ENCODE results near the gene GHRL.

Gene GHRL

DNA sequence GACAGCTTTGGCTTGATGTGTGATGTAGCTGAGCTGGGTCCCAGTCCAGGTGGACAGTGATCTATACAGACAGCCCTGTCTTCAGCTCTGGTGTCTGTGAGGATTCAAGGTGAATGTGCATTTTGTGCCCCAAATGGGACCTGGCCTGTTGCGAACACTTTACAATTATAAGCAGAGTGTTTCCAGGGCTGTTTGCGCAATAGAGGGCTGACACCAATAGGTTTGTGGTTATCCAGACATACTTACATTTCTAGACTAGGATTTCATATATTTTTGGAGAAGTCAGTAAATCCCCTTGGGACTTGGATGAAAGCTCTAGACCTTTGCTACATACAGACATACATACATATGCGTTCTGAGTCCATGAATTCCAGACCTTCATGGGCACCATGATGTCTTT, 48.7 kb downstream of the GHRL start:
- no peak for DNase-seq (ENCODE audit: low spot score)

DNA sequence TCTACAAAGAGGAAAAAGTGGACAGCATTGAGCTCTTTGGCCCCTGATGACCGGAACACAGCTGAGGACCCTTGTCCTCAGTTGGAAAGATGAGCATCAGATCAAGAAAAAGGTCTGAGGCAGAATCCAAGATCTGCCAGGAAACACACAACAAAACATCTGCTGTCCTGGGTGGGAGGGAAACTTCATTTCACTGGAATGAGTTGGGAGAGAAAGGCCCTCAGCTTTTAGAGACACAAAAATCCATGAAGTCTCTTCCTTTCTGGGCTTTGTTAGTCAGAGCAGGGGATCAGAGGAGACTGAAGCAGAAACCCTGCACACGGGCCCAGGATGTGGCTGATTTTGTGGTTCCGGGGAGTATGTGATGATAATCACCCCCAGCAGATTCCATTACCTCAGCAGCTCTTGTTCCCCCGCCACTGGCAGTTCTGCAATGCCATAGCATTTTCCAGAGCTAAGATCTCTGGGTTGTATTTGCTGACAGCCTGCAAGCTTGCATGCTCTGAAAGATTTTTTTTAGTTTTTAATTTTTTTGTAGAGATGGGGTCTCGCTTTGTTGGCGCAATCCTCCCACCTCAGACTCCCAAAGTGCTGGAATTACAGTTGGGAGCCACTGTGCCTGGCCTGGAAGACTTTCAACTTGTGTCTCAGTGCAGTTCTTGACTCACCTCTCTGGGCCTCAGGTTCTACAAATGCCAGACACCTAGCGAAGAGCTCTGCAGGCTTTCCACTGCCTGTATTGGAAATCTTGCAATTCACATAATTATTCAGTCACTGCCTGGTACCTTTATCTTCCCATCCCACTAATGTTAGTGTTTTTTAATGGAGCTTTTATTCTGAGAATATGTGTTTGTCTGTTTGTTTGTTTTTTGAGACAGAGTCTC, 50.3 kb downstream of the GHRL start:
- DNase-seq (ENCODE audit: low spot score): no peak

DNA sequence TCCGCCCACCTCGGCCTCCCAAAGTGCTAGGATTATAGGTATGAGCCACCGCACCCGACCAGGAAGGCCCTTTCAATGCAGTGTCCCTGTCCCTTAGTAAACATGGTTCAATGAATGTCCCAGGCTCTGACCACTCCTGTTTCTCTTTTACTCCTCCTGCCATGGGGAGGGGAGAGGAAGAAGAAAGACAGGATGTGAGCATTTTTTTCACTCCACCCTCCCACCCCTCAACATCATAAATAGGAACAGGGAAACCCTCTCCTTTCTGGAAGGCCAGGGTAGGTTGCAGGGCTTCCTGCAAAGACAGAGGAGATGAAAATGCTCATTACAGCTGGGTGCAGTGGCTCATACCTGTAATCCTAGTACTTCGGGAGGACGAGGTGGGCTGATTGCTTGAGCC, 51.9 kb downstream of the GHRL start:
- DNase-seq (ENCODE audit: low spot score): no peak

DNA sequence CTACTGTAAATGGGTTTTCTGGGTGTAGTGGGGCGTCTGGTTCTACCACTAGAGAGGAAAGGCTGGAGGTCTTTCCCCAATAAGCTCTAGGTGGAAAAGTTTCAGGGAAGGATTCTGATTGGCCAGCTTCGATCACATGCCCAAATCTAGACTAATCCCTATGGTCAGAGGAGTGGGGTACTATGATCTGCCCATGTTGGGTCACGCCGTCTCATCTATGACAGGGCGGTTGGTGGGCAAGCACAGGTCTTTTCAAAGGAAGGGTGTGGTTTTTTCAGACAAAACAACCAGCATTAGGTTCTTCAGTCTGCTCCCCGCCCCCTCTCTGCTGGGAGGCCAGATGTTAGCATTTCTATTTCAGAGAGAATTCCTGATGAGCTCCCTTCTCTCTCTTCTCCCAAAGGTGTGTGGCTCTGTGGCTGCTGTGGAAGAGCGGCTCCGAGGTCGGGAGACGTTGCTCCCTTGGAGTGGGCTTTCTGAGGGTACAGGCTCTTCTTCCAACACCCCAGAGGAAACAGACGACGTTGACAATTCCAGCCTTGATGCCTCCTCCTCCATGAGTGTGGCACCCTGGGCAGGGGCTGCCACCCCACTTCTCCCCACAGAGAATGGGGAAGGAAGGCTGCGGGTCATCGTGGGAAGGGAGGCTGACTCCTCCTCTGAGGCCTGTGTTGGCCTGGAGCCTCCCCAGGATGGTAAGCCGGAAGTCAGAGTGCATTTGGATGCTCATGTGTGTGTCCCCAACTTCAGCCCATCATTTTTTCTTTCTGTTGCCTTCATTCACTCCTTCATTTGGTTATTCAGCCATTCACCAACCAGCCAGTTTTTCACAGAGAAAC, 54.2 kb downstream of the GHRL start:
- no peak for DNase-seq (ENCODE audit: low spot score)

Data from germinal center (tissue), 1 donor.